B cell (primary cell): ENCODE results near the gene ISOC2. TPM values are rescaled to one million over a fixed set of nuclear protein-coding genes. Genes with fewer than 3 reads are reported as not detected.

Source experiments
- ATAC-seq: fragments of 200-7000 bp; cut with Tn5 transposase; one replicate; pipeline ENCODE4 v1.10.0; 2021; ENCODE audit warnings: low read depth, mild to moderate bottlenecking, moderate number of reproducible peaks, moderate library complexity
- CTCF ChIA-PET: fragments of 350-600 bp; sonication (Branson Sonifier 250); formaldehyde crosslinking; loops from one replicate; lab custom pipeline; 2021; ENCODE audit warnings: antibody characterized with exemption, inconsistent platforms; lab: Charles Lee
- POLR2A ChIA-PET: fragments of 350-600 bp; sonication (Branson Sonifier 250); formaldehyde crosslinking; loops from one replicate; lab custom pipeline; 2021; ENCODE audit warnings: antibody characterized with exemption; lab: Charles Lee
- DNase-seq: peaks from one replicate; pipeline ENCODE4 v3.0.0; 2013
- H2AFZ ChIP-seq: 2 replicates; pipeline ENCODE4 v1.6.1; 2012; ENCODE audit warnings: mild to moderate bottlenecking, low read depth, low read length; ENCODE audit not compliant: insufficient read depth, poor library complexity, severe bottlenecking
- H3K27ac ChIP-seq, 2 donors: 1 replicate in 1 of 2; 2 replicates in 1 of 2; pipeline ENCODE4 v1.5.1; 2012 to 2013; ENCODE audit warnings: low read length in 2 of 2, mild to moderate bottlenecking in 2 of 2, moderate library complexity in 1 of 2
- H3K27me3 ChIP-seq, 4 experiments: fragments of 200-600 bp in 1 of 4; sonication (generic) in 1 of 4; replicated peaks in 1 of 4; 1 replicate in 2 of 4; 2 replicates in 2 of 4; pipeline versions ENCODE4 v1.6.1 to v1.7.0; 2013 to 2016; ENCODE audit warnings: low read length in 3 of 4, mild to moderate bottlenecking in 2 of 4, mixed read lengths in 1 of 4, moderate library complexity in 1 of 4; ENCODE audit not compliant: insufficient read depth in 4 of 4, control insufficient read depth in 3 of 4; ENCODE audit errors: control extremely low read depth in 1 of 4
- H3K36me3 ChIP-seq, 2 experiments: replicated peaks in 1 of 2; 1 replicate in 1 of 2; 2 replicates in 1 of 2; pipeline versions ENCODE4 v1.6.1 to v1.7.1; 2013; ENCODE audit warnings: low read length in 1 of 2; ENCODE audit not compliant: insufficient read depth in 2 of 2, control insufficient read depth in 1 of 2; ENCODE audit errors: control extremely low read depth in 1 of 2, extremely low read depth in 1 of 2
- H3K4me1 ChIP-seq, 2 donors: fragments of 200-600 bp in 1 of 2; sonication (generic) in 1 of 2; 1 replicate in 1 of 2; 2 replicates in 1 of 2; pipeline versions ENCODE4 v1.5.1 to v1.6.1; 2013 to 2017; ENCODE audit warnings: low read length in 2 of 2; ENCODE audit not compliant: control insufficient read depth in 2 of 2, insufficient read depth in 2 of 2
- H3K4me2 ChIP-seq: replicated peaks from 2 replicates; pipeline ENCODE3; 2012; ENCODE audit warnings: mild to moderate bottlenecking, low read depth, low read length; ENCODE audit not compliant: poor library complexity, severe bottlenecking
- H3K4me3 ChIP-seq, 5 experiments: fragments of 200-600 bp in 1 of 5; sonication (generic) in 1 of 5; 1 replicate in 3 of 5; 2 replicates in 2 of 5; pipeline versions ENCODE4 v1.5.1 to v1.7.0; 2011 to 2016; ENCODE audit warnings: low read length in 4 of 5, mild to moderate bottlenecking in 4 of 5, low read depth in 2 of 5, control low read depth in 1 of 5, moderate library complexity in 1 of 5; ENCODE audit not compliant: insufficient read depth in 1 of 5; ENCODE audit errors: control extremely low read depth in 1 of 5, extremely low read depth in 1 of 5
- H3K79me2 ChIP-seq: fragments of 200-600 bp; sonication (generic); one replicate; pipeline ENCODE4 v1.6.0; 2016; ENCODE audit warnings: low read length; ENCODE audit not compliant: control insufficient read depth, insufficient read depth
- H3K9ac ChIP-seq: fragments of 200-600 bp; sonication (generic); 2 replicates; pipeline ENCODE4 v1.6.1; 2017; ENCODE audit warnings: mild to moderate bottlenecking, low read length, moderate library complexity
- H3K9me3 ChIP-seq, 3 donors: one replicate each; pipeline versions ENCODE4 v1.6.1 to v1.7.1; 2013; ENCODE audit warnings: low read length in 2 of 3; ENCODE audit not compliant: control insufficient read depth in 2 of 3, insufficient read depth in 1 of 3; ENCODE audit errors: control extremely low read depth in 1 of 3
- H4K20me1 ChIP-seq: 2 replicates; pipeline ENCODE4 v1.6.0; 2012; ENCODE audit warnings: mild to moderate bottlenecking, low read length; ENCODE audit not compliant: insufficient read depth, control insufficient read depth, poor library complexity, severe bottlenecking
- H3K27ac Mint-ChIP-seq: one replicate; pipeline ENCODE4 v1.8.0; 2021; ENCODE audit warnings: mixed read lengths
- H3K27me3 Mint-ChIP-seq: one replicate; pipeline ENCODE4 v1.8.0; 2021; ENCODE audit warnings: mixed read lengths
- H3K4me1 Mint-ChIP-seq: one replicate; pipeline ENCODE4 v1.8.0; 2021; ENCODE audit warnings: mixed read lengths
- H3K4me3 Mint-ChIP-seq: one replicate; pipeline ENCODE4 v1.8.0; 2021; ENCODE audit warnings: mixed read lengths
- H3K9me3 Mint-ChIP-seq: one replicate; pipeline ENCODE4 v1.8.0; 2022; ENCODE audit warnings: mixed read lengths; ENCODE audit not compliant: insufficient read depth
- CTCF ChIP-seq: fragments of 200-600 bp; IDR thresholded peaks from one replicate; pipeline ENCODE4 v1.8.0; 2022; ENCODE audit warnings: antibody characterized with exemption, mild to moderate bottlenecking
- EZH2 ChIP-seq: IDR thresholded peaks from 2 replicates; pipeline ENCODE4 v1.6.1; 2012; ENCODE audit warnings: borderline replicate concordance, low read depth, mild to moderate bottlenecking, moderate library complexity, low read length; ENCODE audit not compliant: insufficient read depth, poor library complexity, severe bottlenecking
- WGBS: methylation state at CpG from one replicate; pipeline ENCODE4 v1.1.5; 2013; ENCODE audit warnings: missing lambda C conversion rate; ENCODE audit not compliant: insufficient coverage; 5-methylcytosine and 5-hydroxymethylcytosine counted together
- intact Hi-C: fragments of 100-400 bp; cut with micrococcal nuclease; formaldehyde crosslinking; loops from one replicate; pipeline ENCODE4 v1.10.0; 2022
- polyA plus RNA-seq: library from polyadenylated mRNA; depleted of rRNA; stranded (reverse); fragments of >200 nt; gene quantifications from 2 replicates; pipeline ENCODE4 v1.2.3, GENCODE V29; 2012
- total RNA-seq, 2 donors: library from RNA; stranded (reverse); fragments of 120-200 nt in 1 of 2; gene quantifications; 1 replicate in 1 of 2; 2 replicates in 1 of 2; pipeline versions ENCODE4 v1.2.3 to v1.2.4, GENCODE V29; 2013 to 2022

Gene ISOC2
- total and polyA plus RNA-seq, 2 donors (not counting 1 experiment from before 2014, with no cell fraction given): 10.0 to 27.6 TPM

GRCh38 chr19:55463583-55464031 lies 2.2 kb upstream of the ISOC2 start:
- Histone ChIP-seq H3K36me3 (no peaks in the 10 kb centered on the region), H3K27ac (no peak overlapping the region), H4K20me1 (no peaks in the 10 kb centered on the region), H3K4me3 (no peak overlapping the region), H3K9ac (no peak overlapping the region), H3K9me3 (peaks cover 0 to 3% (median 0%) of the 10 kb centered on the region in 3 donors), H3K4me1 (peaks cover 14 to 20% of the 10 kb centered on the region in 2 donors), H3K4me2 (no peak overlapping the region), H2AFZ (no peak overlapping the region), H3K79me2 (no peaks in the 10 kb centered on the region), H3K27me3 (no peaks in the 10 kb centered on the region)
- H3K27me3 Mint-ChIP-seq: no peaks in the 10 kb centered on the region
- WGBS: 80% methylated on average over 15 of the region's 15 CpGs
- H3K27ac Mint-ChIP-seq: no peak overlapping the region
- intact Hi-C loops: loop anchor here (5.0 kb wide), 1 partner anchor 56 kb away; the partner anchor contains the start of gene UBE2S
- ChIA-PET CTCF (interaction anchor here (2.3 kb wide), 1 partner anchor 40 kb away, joined by 18 read pairs; no protein-coding TSS in a partner anchor), POLR2A (no interaction called here)
- H3K4me1 Mint-ChIP-seq: peaks cover 22% of the 10 kb centered on the region
- no peaks in the 10 kb centered on the region for H3K9me3 Mint-ChIP-seq
- no peak overlapping the region for H3K4me3 Mint-ChIP-seq
- ATAC-seq (no peak), DNase-seq (no peak)
- TF ChIP-seq EZH2: no peak
- no peak for TF ChIP-seq CTCF

- Mint-ChIP-seq H3K27me3 (no peaks in the 10 kb centered on the region), H3K9me3 (no peaks in the 10 kb centered on the region), H3K27ac (no peak overlapping the region), H3K4me3 (peak overlapping the region; percentile 87), H3K4me1 (peaks cover 20% of the 10 kb centered on the region)
- ATAC-seq: no peak
- H3K4me1 ChIP-seq: peaks cover 10 to 16% of the 10 kb centered on the region in 2 donors
- no peaks in the 10 kb centered on the region for H3K36me3 ChIP-seq
- intact Hi-C loops: loop anchor here (5.0 kb wide), 1 partner anchor 55 kb away; the partner anchor contains the start of gene UBE2S
- WGBS: 74% methylated on average over 4 of the region's 11 CpGs
- H3K27me3 ChIP-seq: no peaks in the 10 kb centered on the region
- no peak overlapping the region for H3K9ac ChIP-seq
- CTCF ChIA-PET: interaction anchor here (0.6 to 2.3 kb wide), 3 partner anchors 41 to 170 kb away, joined by 4 to 18 read pairs (median 4); no protein-coding TSS in a partner anchor
- POLR2A ChIA-PET: no interaction called here
- no peak for DNase-seq
- no peaks in the 10 kb centered on the region for H4K20me1 ChIP-seq
- no peak overlapping the region for H3K4me3 ChIP-seq
- no peak overlapping the region for H2AFZ ChIP-seq
- TF ChIP-seq EZH2 (no peak), CTCF (no peak)
- H3K27ac ChIP-seq: no peak overlapping the region
- peaks cover 0 to 3% (median 0%) of the 10 kb centered on the region in 3 donors for H3K9me3 ChIP-seq
- H3K4me2 ChIP-seq: no peak overlapping the region
- no peaks in the 10 kb centered on the region for H3K79me2 ChIP-seq
Measured at GRCh38 chr19:55462722-55463121, 1.3 kb upstream of the ISOC2 start.
